Fibroblast of villous mesenchyme (primary cell): ENCODE measurements around the gene ZNF638. TPM values are rescaled to one million over a fixed set of nuclear protein-coding genes. Genes with fewer than 3 reads are reported as not detected.

Experiments
- DNase-seq: peaks from one replicate; pipeline ENCODE4 v3.0.0-alpha.2; 2010; ENCODE audit warnings: low read depth
- H3K4me3 ChIP-seq: 2 replicates; pipeline ENCODE4 v1.5.1; 2011; ENCODE audit warnings: low read depth, mild to moderate bottlenecking, low read length
- CTCF ChIP-seq: IDR thresholded peaks from 2 replicates; pipeline ENCODE4 v1.5.1; 2012; ENCODE audit warnings: low read depth, mild to moderate bottlenecking, low read length; ENCODE audit not compliant: insufficient read depth
- total RNA-seq: library from RNA; depleted of rRNA; stranded (reverse); fragments of >200 nt; gene quantifications from 2 replicates; pipeline ENCODE4 v1.2.3, GENCODE V29; 2012

ZNF638 gene
- 117 and 139 TPM in 2 replicates for total RNA-seq

GRCh38 chr2:71331581-71332434 lies at the start of gene ZNF638:
ZNF638 (plus strand) TSS chr2:71331782; CDS start chr2:71348955, 17,173 bp downstream.
- TF ChIP-seq CTCF = peak; percentile 54

GRCh38 chr2:71281950-71282349 lies 49.6 kb upstream of the ZNF638 start:
- TF ChIP-seq CTCF = no peak
- H3K4me3 ChIP-seq = no peak overlapping the region
- no peak for DNase-seq

More at GRCh38 chr2:71331581-71332434, at the start of gene ZNF638:
- H3K4me3 ChIP-seq = peak within 1 kb of the TSS; percentile 99
- DNase-seq = peak; percentile 93

GRCh38 chr2:71282493-71282892 lies 49.1 kb upstream of the ZNF638 start:
- peak; percentile 4 for DNase-seq
- no peak overlapping the region for H3K4me3 ChIP-seq
- peak; percentile 16 for TF ChIP-seq CTCF

GRCh38 chr2:71283131-71283530 lies 48.5 kb upstream of the ZNF638 start:
- no peak for TF ChIP-seq CTCF
- no peak for DNase-seq

GRCh38 chr2:71285706-71286105 lies 45.9 kb upstream of the ZNF638 start:
- no peak overlapping the region for H3K4me3 ChIP-seq
- no peak for DNase-seq
- no peak for TF ChIP-seq CTCF

More at GRCh38 chr2:71283131-71283530, 48.5 kb upstream of the ZNF638 start:
- no peak overlapping the region for H3K4me3 ChIP-seq

- no peak for DNase-seq
- no peak overlapping the region for H3K4me3 ChIP-seq
- no peak for TF ChIP-seq CTCF
Observed at GRCh38 chr2:71291398-71291797, 40.2 kb upstream of the ZNF638 start.
